Measurements from ENCODE around the gene KRT15. TPM values are rescaled to one million over a fixed set of nuclear protein-coding genes. Genes with fewer than 3 reads are reported as not detected.

KRT15 gene
- total RNA-seq, 1 donor from 2014 or later: not detected

- Mint-ChIP-seq H3K9me3 (ENCODE audit: low read depth) (no peaks in the 10 kb centered on the region), H3K27ac (ENCODE audit: unreplicated experiment) (no peak overlapping the region), H3K4me3 (ENCODE audit: unreplicated experiment) (no peak overlapping the region), H3K27me3 (ENCODE audit: low read depth) (peaks cover 3% of the 10 kb centered on the region), H3K4me1 (ENCODE audit: low read depth) (peaks cover 8% of the 10 kb centered on the region), H3K36me3 (ENCODE audit: low read depth) (no peaks in the 10 kb centered on the region)
- no peak for DNase-seq (ENCODE audit: low spot score)
- TF ChIP-seq CTCF (IDR thresholded peaks at IDR 0.05): no peak
These were observed 2.3 kb upstream of the KRT15 start for GRCh38 chr17:41520821-41521521.

- Mint-ChIP-seq H3K27ac (ENCODE audit: unreplicated experiment) (no peak overlapping the region), H3K36me3 (ENCODE audit: low read depth) (no peaks in the 10 kb centered on the region), H3K4me3 (ENCODE audit: unreplicated experiment) (no peak overlapping the region), H3K4me1 (ENCODE audit: low read depth) (peaks cover 8% of the 10 kb centered on the region), H3K27me3 (ENCODE audit: low read depth) (peaks cover 7% of the 10 kb centered on the region), H3K9me3 (ENCODE audit: low read depth) (no peaks in the 10 kb centered on the region)
- TF ChIP-seq CTCF (IDR thresholded peaks at IDR 0.05): no peak
- DNase-seq (ENCODE audit: low spot score): no peak
These were observed 973 bp upstream of the KRT15 start for GRCh38 chr17:41519501-41520224.

- Mint-ChIP-seq H3K27ac (ENCODE audit: unreplicated experiment) (no peak overlapping the region), H3K36me3 (ENCODE audit: low read depth) (no peaks in the 10 kb centered on the region), H3K27me3 (ENCODE audit: low read depth) (peaks cover 11% of the 10 kb centered on the region), H3K4me1 (ENCODE audit: low read depth) (peaks cover 5% of the 10 kb centered on the region), H3K9me3 (ENCODE audit: low read depth) (no peaks in the 10 kb centered on the region), H3K4me3 (ENCODE audit: unreplicated experiment) (no peak overlapping the region)
- TF ChIP-seq CTCF (IDR thresholded peaks at IDR 0.05): no peak
- DNase-seq (ENCODE audit: low spot score): no peak
These were observed 659 bp downstream of the KRT15 start for GRCh38 chr17:41518031-41518430.

DNA sequence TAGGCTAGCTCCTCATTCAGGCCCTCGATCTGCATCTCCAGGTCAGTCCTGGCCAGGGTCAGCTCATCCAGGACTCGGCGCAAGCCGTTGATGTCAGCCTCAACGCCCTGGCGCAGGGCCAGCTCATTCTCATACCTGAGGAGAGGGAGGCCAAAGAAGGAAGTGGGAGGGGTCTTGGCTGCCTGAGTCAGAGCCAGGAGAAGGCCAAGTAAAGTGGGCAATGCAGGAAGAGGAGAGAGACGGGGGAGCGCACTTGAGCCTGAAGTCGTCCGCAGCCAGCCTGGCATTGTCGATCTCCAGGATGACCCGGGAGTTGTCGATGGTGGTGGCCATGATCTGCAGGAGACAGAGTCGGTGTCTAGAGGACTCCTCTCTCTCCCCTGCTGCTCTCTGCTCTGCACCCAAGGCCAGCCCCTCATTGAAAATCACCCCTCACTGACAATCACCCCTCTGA lies 1.8 kb downstream of the KRT15 start:
- Mint-ChIP-seq H3K4me3 (ENCODE audit: unreplicated experiment) (no peak overlapping the region), H3K27ac (ENCODE audit: unreplicated experiment) (no peak overlapping the region), H3K9me3 (ENCODE audit: low read depth) (no peaks in the 10 kb centered on the region), H3K36me3 (ENCODE audit: low read depth) (no peaks in the 10 kb centered on the region), H3K4me1 (ENCODE audit: low read depth) (peaks cover 4% of the 10 kb centered on the region), H3K27me3 (ENCODE audit: low read depth) (peaks cover 11% of the 10 kb centered on the region)
- DNase-seq (ENCODE audit: low spot score): no peak
- no peak for TF ChIP-seq CTCF (IDR thresholded peaks at IDR 0.05)

DNA sequence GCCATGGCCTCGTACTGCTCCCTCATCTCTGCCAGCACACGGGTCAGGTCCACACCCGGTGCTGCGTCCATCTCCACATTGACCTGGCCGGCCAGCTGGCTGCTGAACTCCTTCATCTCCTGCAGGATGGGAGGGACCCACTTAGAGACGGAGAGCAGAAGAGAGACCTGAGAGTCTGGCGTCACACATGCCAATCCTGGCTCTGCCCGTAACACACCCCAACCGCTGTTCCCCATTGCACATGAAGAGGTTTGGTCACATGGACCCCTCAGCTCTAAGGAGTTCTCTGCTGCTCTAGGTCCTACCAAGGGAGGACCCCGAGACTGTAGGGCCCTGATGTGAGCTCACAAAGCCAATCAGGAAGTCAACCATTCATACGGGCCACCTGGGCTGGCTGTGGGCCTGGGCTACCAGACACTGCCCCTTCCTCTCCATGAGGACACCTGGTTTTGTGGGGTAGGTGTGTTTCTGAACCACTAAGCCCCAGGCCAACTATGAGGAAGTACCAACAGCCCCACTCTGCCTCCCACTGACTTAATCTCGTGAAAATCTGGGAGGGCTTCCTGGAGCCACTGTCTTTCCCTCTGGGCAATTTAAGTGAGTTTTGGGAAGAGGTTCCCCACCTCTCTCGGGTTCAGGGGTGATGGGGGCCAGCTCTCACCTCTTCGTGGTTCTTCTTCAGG lies 2.4 kb downstream of the KRT15 start:
- no peak for DNase-seq (ENCODE audit: low spot score)
- H3K27me3 Mint-ChIP-seq (ENCODE audit: low read depth): peaks cover 11% of the 10 kb centered on the region
- H3K9me3 Mint-ChIP-seq (ENCODE audit: low read depth): no peaks in the 10 kb centered on the region
- H3K4me1 Mint-ChIP-seq (ENCODE audit: low read depth): no peaks in the 10 kb centered on the region
- no peak overlapping the region for H3K4me3 Mint-ChIP-seq (ENCODE audit: unreplicated experiment)
- no peak for TF ChIP-seq CTCF (IDR thresholded peaks at IDR 0.05)
- no peaks in the 10 kb centered on the region for H3K36me3 Mint-ChIP-seq (ENCODE audit: low read depth)
- H3K27ac Mint-ChIP-seq (ENCODE audit: unreplicated experiment): no peak overlapping the region
